Caki2 (cell line): ENCODE results near the gene GMDS. TPM values are rescaled to one million over a fixed set of nuclear protein-coding genes. Genes with fewer than 3 reads are reported as not detected.

ENCODE experiments used
- DNase-seq: peaks from one replicate; pipeline ENCODE4 v3.0.0-alpha.2; 2015; ENCODE audit warnings: low read depth
- in situ Hi-C: cut with HindIII; loops from 2 replicates; pipeline ENCODE4 v1.10.0; 2016; ENCODE audit warnings: low sequenced_read_pairs, low pct_unique_long_range_greater_than_20kb, mixed read lengths
- total RNA-seq: library from RNA; depleted of rRNA; stranded (reverse); fragments of >200 nt; shearing (Covaris generic); gene quantifications from 2 replicates; pipeline ENCODE4 v1.2.3, GENCODE V29; 2014; ENCODE audit warnings: low replicate concordance

GMDS gene
- total RNA-seq, 1 experiment from 2014 or later = 10.9 TPM

DNA sequence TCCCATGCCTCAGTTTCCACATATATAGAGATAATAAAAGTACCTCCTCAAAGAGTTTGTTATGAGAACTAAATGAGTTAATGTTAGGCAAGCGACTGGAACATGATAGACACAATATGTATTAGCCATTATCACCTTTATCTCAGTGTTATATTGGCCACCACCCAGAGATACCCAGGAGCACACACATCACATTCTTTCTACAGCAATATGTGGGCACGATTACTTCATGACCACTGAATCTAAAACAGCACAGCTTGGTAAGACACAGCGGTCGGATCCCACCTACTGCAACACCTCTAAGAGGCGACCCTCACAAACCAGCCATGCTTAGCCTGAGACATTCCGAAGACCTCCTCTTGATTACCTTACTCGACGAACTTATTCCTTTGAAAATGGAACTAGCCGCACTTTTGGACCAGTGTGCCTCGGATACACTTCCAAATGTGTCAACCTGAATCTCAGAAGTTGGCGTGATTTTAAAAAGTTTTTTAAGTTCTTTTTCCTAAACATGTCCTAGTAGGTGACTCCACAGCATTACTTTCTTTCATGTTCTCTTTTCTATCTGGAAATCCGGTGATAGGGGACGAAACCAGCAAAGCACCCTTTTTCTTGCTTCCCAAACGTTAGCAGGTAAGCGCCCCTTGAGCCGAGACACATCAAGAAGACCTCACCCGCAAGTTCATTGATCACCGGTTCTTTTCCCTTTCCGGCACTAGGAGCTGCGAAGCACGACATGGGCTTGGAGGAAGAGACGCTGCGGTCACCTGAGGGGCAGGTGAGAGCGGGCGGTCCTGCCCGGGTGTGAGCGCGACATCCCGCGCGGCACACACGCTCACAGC lies 923 bp downstream of the GMDS start:
- no peak for DNase-seq
- in situ Hi-C loops = no loop called here

GRCh38 chr6:2242311-2242710 lies 3.1 kb downstream of the GMDS start:
- in situ Hi-C loops = no loop called here
- no peak for DNase-seq

GRCh38 chr6:2240961-2241360 lies 4.4 kb downstream of the GMDS start:
- no peak for DNase-seq
- in situ Hi-C loops = no loop called here

DNA sequence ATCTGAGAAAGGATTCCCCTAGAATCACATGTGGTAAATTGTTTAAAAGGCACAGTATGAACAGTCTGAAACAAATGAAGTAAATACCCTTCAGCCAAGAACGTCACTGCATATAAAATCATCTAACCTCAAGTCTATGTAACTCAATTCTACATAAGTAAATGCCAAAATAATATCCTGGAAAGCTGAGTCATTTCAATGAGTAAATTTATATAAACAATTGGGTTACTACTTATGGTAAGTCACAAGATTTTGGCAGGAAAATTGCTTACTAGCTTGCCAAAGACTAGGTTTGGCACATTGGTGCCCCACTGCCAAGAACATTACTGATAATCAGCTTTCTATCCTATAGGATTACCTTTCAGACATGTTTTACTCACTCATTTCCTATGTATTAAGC lies 8.4 kb downstream of the GMDS start:
- DNase-seq = peak; percentile 37

DNA sequence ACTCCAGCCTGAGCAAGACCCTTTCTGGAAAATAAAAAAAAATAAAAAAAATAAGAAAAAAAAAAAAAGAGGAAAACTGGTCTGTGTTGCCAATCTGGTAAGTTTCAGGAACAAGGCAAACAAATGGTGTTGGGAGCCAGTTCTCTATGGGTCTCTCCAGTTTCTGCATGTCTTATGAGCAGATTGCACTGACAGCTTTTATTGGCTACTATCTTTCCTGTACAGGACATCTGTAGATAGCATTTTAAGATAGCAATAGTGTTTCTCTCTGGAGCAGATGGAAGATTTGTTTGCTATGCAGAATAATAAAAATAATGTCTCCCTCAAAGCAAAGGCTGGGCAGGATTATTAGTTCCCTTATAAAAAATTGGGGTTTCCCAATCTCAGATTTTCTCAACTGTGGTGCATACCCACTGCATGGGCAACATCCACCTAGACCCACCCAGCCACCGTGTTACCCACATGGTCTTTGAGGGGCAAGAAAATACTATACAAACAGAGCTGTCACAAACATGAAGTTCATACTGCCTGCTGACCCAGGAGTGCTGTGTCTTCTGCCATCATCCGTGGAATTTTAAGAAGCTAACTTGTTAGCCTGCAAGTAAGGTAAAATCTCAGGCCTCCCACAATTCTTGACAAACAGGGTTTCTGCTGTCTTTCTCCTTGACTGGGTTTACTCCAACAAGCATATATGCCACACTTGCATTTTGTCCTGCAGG lies 9.5 kb downstream of the GMDS start:
- in situ Hi-C loops = no loop called here
- DNase-seq = no peak

More for the DNA sequence above, 8.4 kb downstream of the GMDS start:
- in situ Hi-C loops = no loop called here

GRCh38 chr6:2232445-2232844 lies 13.0 kb downstream of the GMDS start:
- in situ Hi-C loops = no loop called here

DNA sequence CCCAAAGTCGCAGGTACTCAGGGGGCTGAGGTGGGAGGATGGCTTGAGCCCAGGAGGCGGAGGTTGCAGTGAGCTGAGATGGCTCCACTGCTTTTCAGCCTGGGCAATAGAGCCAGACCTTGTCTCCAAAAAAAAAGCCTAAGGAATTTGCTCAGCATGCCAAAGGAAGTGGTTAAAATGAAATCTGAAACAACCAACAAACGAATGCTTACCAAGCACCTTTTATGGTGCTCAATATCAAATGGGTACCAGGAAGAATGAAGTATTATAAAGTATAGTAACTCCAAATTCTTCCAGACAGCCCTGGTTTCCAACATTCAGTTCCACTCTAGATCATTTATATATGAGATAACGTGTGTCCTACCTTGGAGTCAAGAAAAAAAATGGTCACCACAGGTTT lies 14.0 kb downstream of the GMDS start:
- in situ Hi-C loops = no loop called here
- DNase-seq = no peak

More at GRCh38 chr6:2232445-2232844, 13.0 kb downstream of the GMDS start:
- DNase-seq = no peak

DNA sequence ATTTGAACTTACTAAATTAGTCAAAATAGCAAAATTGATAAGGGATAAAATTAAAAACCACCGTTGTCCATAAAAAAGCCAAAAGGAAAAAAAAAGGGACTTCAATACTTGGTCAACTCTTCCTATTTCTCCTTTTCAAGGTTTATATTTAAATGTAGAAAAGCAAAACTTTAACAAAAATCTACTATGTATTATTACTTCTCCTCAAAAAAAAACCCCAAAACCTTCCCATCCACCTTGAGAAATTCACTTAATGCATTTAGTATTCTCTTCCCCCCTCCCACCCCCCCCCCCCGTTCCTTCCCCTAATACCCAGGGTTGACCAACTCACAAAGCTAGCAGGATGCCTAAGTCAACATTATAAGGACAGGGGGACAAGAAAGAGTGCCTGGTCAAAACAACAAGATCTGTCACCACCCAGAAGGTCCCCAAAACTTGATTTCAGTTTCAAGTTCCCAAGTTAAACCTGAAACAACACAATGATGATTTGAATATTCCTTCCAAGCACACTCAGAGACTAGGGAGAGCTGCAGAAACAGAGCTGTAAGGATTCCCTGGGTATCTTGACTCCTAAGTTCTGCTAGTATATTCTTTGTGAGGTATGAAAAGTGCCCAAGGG lies 14.6 kb downstream of the GMDS start:
- DNase-seq = no peak
- in situ Hi-C loops = no loop called here

DNA sequence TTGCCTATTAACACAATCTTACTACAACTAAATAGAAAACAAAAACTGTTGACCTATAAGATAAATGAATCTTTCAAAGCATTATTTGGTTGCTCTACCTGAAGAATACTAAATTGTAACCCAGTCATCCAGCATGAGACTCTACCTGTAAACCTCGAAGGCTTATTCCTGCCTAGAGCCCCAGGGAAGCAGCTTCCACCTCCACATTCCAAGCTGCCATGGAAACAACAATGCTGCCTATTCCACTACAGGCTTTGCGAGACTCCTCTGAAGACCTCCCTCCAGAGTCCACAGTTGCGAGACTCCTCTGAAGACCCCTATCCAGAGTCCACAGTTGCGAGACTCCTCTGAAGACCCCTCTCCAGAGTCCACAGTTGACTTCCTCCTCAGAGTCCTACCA lies 15.7 kb downstream of the GMDS start:
- in situ Hi-C loops = no loop called here
- no peak for DNase-seq

- DNase-seq = no peak
- in situ Hi-C loops = no loop called here
Measured at GRCh38 chr6:2229039-2229438, 16.4 kb downstream of the GMDS start.

DNA sequence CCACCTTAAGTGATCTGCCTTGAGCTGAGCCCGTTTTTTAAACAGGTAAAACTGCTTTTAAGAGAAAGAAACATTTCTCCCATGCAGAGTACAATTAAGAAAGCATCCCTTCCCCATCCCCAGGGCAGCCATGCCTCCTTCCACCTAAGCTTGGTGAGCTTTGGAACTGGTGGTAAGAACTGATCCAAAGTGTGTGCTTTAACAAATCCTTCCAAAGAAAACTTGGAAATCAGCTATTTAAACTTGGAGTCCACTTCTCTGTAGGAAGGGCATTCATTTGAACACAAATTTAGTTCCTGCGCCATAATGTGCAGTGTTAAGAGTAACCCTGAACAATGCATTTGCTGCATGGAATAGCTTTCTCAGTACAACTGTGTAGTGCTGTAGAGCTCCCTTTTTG lies 17.0 kb downstream of the GMDS start:
- in situ Hi-C loops = no loop called here

GRCh38 chr6:2226775-2227174 lies 18.6 kb downstream of the GMDS start:
- no peak for DNase-seq
- in situ Hi-C loops = no loop called here

More for the DNA sequence above, 17.0 kb downstream of the GMDS start:
- no peak for DNase-seq

GRCh38 chr6:2225422-2226392 lies 19.7 kb downstream of the GMDS start:
- no peak for DNase-seq
- in situ Hi-C loops = no loop called here

DNA sequence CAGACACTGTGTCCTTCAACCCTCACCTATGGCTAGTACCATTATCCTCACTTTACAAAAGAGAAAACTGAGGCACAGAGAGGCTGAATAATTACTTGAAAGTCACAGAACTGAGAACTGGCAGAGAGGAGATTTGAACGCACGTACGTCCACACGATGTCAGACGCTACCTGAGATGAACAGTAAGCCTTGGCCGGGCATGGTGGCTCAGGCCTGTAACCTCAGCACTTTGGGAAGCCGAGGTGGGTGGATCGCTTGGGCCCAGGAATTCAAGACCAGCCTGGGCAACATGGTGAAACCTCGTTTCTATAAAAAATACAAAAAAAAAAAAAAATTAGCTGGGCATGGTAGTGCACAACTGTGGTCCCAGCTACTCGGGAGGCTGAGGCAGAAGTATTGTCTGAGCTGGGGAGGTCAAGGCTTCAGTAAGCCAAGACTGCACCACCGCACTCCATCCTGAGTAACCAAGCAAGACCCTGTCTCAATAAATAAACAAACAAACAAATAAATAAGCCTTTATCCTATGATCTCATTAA lies 20.5 kb downstream of the GMDS start:
- in situ Hi-C loops = no loop called here
- DNase-seq = no peak

DNA sequence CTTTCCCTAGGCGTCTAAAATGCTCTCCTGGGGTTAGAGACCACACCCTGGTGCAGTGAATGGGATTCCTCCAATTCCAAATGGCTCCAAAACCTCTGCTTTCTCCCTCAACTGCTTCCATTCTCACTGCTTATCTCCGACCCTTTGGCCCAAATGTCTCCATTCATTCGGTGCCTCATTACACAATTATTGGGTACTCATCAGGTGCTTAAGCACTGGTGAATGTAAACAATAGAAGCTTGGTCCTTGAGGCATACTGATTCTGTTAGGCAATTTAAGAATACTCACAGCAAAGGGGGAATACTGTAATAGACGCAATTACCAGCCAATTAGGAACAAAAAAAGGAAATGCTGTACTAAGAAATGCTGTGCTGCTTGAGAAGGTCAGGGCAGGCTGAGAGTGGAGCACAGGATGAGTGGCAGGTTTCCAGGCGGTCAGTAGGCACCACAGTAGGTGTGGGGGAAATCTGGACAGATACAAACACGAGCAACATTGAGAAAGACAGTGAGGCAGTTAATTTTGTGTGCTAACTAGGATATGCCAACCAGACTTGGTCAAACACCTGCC lies 23.0 kb downstream of the GMDS start:
- no peak for DNase-seq
- in situ Hi-C loops = no loop called here

DNA sequence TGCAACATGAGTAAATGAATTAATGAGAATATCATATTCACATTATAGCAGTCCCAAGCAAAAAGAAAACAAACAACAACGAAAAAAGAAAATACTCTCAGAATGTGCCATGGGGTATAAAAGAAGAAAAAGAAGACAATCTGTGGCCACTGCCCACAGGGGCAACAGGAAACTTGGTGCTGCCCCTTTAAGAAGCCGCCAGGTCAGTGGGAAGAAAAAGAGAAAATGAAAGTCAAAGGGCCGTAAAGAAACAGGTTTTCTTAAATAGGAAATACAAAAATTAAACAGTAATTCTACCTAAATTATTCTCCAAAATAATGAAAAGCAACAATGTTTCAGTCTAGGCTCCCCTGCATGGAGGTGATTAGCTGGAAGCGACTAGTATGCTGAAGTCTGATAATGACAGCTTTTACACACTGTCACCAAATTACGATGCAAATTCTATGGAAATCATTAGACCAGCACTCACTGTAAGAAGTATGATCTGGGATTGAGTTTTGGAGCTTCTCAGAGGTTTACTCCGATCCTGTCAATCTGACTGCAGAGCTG lies 23.6 kb downstream of the GMDS start:
- DNase-seq = no peak

DNA sequence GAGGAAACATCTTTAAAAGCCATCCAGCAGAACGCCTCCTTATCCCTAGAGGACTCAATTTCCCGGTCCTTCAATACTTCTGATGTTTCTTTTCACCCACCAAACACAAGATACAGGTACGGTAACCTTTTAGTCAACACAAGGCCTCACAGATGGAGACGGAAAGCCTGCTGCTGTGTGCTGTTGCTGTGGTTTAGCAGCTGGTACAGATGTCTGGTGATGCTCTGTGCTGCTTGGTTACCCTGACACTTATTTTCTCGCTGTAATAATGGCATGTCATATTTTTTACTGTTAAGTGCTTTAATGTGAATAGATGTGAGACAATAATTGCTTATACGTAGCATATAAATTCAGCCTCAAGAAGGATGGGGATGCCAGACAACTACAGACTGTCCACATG lies 25.3 kb downstream of the GMDS start:
- in situ Hi-C loops = no loop called here
- DNase-seq = no peak

More for the DNA sequence above, 23.6 kb downstream of the GMDS start:
- in situ Hi-C loops = no loop called here
